Measurements from ENCODE around the gene BCL2L13. TPM values are rescaled to one million over a fixed set of nuclear protein-coding genes. Genes with fewer than 3 reads are reported as not detected.

The BCL2L13 gene
- polyA plus RNA-seq, 1 experiment: 74.3 TPM

GRCh38 chr22:17725500-17725796 lies 86.9 kb downstream of the BCL2L13 start:
- POLR2A ChIA-PET: no interaction called here
- Histone ChIP-seq H3K36me3 (ENCODE audit: control insufficient read depth, insufficient read depth, low read length) (peaks cover 10% of the 10 kb centered on the region), H3K4me3 (ENCODE audit: low read depth, low read length) (no peak overlapping the region), H3K27me3 (ENCODE audit: control insufficient read depth, insufficient read depth, low read length) (no peaks in the 10 kb centered on the region)
- DNase-seq (ENCODE audit: low read depth): no peak
- TF ChIP-seq, protein P1, sequence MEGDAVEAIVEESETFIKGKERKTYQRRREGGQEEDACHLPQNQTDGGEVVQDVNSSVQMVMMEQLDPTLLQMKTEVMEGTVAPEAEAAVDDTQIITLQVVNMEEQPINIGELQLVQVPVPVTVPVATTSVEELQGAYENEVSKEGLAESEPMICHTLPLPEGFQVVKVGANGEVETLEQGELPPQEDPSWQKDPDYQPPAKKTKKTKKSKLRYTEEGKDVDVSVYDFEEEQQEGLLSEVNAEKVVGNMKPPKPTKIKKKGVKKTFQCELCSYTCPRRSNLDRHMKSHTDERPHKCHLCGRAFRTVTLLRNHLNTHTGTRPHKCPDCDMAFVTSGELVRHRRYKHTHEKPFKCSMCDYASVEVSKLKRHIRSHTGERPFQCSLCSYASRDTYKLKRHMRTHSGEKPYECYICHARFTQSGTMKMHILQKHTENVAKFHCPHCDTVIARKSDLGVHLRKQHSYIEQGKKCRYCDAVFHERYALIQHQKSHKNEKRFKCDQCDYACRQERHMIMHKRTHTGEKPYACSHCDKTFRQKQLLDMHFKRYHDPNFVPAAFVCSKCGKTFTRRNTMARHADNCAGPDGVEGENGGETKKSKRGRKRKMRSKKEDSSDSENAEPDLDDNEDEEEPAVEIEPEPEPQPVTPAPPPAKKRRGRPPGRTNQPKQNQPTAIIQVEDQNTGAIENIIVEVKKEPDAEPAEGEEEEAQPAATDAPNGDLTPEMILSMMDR (IDR thresholded peaks at IDR 0.05; ENCODE audit: insufficient read depth, low read depth, low read length): no peak
- CTCF ChIA-PET: no interaction called here

DNA sequence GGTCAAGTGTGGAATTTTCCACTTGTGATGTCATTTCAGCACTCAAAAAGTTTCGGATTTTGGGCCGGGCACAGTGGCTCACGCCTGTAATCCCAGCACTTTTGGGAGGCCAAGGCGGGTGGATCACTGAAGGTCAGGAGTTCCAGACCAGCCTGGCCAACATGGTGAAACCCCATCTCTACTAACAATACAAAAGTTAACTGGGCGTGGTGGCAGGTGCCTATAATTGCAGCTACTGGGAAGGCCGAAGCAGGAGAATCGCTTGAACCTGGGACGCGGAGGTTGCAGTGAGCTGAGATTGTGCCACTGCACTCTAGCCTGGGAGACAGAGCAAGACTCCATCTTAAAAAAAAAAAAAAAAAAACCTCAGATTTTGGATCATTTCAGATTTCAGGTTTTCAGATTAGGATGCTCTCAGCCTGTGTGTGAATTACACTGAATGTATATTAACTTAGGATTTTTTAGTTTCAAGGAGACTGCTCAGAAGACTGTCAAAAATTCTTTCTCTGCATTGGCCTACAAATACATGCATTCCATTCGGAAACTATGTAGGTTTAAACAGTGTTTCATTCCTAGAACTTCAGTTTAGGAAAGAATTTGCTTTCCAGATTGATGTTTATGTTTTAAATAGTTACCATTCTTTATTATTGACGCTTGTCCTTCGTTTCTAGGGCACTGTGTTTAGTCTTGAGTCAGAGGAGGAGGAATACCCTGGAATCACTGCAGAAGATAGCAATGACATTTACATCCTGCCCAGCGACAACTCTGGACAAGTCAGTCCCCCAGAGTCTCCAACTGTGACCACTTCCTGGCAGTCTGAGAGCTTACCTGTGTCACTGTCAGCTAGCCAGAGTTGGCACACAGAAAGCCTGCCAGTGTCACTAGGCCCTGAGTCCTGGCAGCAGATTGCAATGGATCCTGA lies 87.7 kb downstream of the BCL2L13 start:
- TF ChIP-seq, protein P1 (IDR thresholded peaks at IDR 0.05; ENCODE audit: insufficient read depth, low read depth, low read length): no peak
- CTCF ChIA-PET: interaction anchor here (0.7 to 2.2 kb wide), 2 partner anchors 16 to 167 kb away, joined by 3 to 7 read pairs; no protein-coding TSS in a partner anchor
- no peak for DNase-seq (ENCODE audit: low read depth)

GRCh38 chr22:17726928-17727897 lies 88.7 kb downstream of the BCL2L13 start:
- CTCF ChIA-PET: interaction anchor here (0.7 to 2.2 kb wide), 2 partner anchors 15 to 168 kb away, joined by 3 to 7 read pairs; no protein-coding TSS in a partner anchor
- Histone ChIP-seq H3K4me3 (ENCODE audit: low read depth, low read length) (no peak overlapping the region), H3K27me3 (ENCODE audit: control insufficient read depth, insufficient read depth, low read length) (no peaks in the 10 kb centered on the region), H3K36me3 (ENCODE audit: control insufficient read depth, insufficient read depth, low read length) (peaks cover 10% of the 10 kb centered on the region)
- POLR2A ChIA-PET: no interaction called here
- DNase-seq (ENCODE audit: low read depth): no peak
- TF ChIP-seq, protein P1 (IDR thresholded peaks at IDR 0.05; ENCODE audit: insufficient read depth, low read depth, low read length): no peak

More for the DNA sequence above, 87.7 kb downstream of the BCL2L13 start:
- Histone ChIP-seq H3K36me3 (ENCODE audit: control insufficient read depth, insufficient read depth, low read length) (peaks cover 10% of the 10 kb centered on the region), H3K27me3 (ENCODE audit: control insufficient read depth, insufficient read depth, low read length) (no peaks in the 10 kb centered on the region), H3K4me3 (ENCODE audit: low read depth, low read length) (no peak overlapping the region)
- POLR2A ChIA-PET: no interaction called here

DNA sequence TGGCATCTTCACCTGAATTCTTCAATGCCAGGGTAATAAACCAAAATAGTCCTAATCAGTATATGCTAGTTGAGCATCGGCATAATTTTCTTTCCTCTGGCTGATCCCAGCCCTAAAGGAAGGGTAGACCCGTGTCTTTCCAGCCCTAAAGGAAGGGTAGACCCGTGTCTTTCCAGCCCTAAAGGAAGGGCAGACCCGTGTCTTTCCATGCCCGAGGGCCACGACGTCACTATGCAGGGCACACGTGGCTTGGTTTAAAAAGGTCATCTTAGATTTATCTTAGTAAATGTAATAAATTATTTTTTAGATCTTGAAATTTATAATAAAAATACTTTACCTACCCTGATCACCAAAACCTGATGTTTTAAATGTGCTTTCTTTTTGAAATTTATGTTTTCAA lies 90.2 kb downstream of the BCL2L13 start:
- no peak for DNase-seq (ENCODE audit: low read depth)
- H3K4me3 ChIP-seq (ENCODE audit: low read depth, low read length): no peak overlapping the region
- TF ChIP-seq, protein P1 (IDR thresholded peaks at IDR 0.05; ENCODE audit: insufficient read depth, low read depth, low read length): no peak
- no peaks in the 10 kb centered on the region for H3K27me3 ChIP-seq (ENCODE audit: control insufficient read depth, insufficient read depth, low read length)
- POLR2A ChIA-PET: no interaction called here
- CTCF ChIA-PET: no interaction called here
- peaks cover 10% of the 10 kb centered on the region for H3K36me3 ChIP-seq (ENCODE audit: control insufficient read depth, insufficient read depth, low read length)

DNA sequence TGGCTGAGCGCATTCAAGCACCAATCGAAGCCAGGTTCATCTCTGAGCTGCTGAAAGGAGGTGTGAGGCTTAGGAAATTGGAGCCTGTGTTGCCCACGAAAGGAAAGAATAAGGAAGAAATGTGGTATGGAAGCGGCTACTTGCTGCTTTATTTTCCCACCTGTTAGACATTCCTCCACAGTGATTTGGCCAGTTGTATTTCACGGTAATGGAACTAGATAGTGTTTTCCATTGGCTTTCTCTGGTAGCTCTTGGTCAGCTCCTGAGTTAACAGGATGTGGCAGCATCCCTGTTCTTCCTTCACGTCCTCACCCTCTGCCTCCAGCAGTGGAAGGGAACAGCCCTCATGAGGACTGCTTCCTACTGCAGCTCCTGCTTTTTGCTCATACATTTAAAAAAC lies 91.0 kb downstream of the BCL2L13 start:
- POLR2A ChIA-PET: no interaction called here
- H3K27me3 ChIP-seq (ENCODE audit: control insufficient read depth, insufficient read depth, low read length): no peaks in the 10 kb centered on the region
- CTCF ChIA-PET: interaction anchor here (1.1 to 3.3 kb wide), 2 partner anchors 14 to 57 kb away, joined by 3 to 15 read pairs; no protein-coding TSS in a partner anchor
- TF ChIP-seq, protein P1 (IDR thresholded peaks at IDR 0.05; ENCODE audit: insufficient read depth, low read depth, low read length): no peak
- DNase-seq (ENCODE audit: low read depth): no peak
- H3K36me3 ChIP-seq (ENCODE audit: control insufficient read depth, insufficient read depth, low read length): peaks cover 10% of the 10 kb centered on the region
- H3K4me3 ChIP-seq (ENCODE audit: low read depth, low read length): no peak overlapping the region

All from BJ (cell line).